ENCODE measurements around the gene ANKS6.

Gene ANKS6

GRCh38 chr9:98732091-98732490, 64.3 kb downstream of the ANKS6 start:
- no peak for DNase-seq

GRCh38 chr9:98730871-98731270, 65.5 kb downstream of the ANKS6 start:
- no peak for DNase-seq

DNA sequence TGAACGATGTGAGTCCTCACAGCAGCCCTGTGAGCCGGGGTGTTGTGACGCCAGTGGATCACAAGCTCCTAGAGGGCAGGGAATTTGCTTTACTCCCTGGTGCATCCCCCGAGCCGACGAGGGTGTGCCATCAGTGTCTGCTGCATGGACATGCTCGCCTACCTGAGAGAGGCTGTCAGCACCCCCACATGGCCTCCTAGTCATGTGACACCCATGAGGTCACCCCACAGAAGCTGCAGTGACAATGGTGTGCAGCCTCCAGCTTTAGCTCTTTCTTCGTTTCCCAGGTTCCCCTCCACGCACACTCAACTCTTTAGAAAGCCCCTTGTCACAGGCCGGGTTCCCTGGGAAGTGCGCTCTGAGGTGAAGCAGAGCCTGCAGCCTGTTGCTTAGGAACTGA, 67.9 kb downstream of the ANKS6 start:
- DNase-seq, result no peak

- DNase-seq, result no peak
Measured at GRCh38 chr9:98727428-98727827, 68.9 kb downstream of the ANKS6 start.

DNA sequence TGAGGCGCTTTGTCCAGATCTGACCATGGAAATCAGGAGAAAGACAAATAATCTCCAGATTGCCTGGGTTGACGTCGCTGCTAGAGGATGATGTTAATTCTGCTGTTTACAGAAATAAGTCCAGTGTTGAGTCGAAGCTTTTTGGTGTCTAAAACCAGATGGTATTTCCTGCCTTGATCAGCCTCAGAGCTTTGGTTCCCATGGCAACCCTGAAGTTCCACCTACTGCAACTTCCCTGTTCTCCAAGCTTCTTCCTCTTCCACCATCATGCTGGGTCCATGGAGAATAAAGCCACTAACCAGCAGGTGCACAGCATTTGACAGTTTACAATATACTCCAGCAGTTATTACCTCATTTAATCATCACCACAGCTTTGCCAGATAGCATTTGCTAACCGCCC, 69.6 kb downstream of the ANKS6 start:
- DNase-seq, result peak; percentile 66 to 79

GRCh38 chr9:98724810-98725530, 71.4 kb downstream of the ANKS6 start:
- DNase-seq, result no peak

DNA sequence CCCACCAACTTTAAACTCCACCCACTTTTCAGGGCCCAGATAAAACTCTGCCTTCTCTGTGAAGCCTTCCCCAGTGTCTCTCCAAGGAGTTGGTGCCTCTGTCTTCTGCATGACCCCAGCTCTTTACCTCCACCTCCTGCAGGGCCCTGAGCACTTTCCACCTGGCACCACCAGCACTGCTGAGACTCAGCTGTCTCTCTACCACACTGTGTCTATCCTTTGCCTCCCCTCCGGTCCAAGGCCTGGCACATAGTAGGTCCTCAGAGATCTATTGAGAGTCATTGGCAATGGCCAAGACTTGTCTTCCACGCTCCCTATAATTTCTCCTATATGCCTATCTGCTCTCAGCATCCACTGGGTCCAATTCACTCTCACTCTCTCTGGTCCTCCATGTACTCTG, 74.7 kb downstream of the ANKS6 start:
- no peak for DNase-seq

- no peak for DNase-seq
Measured at GRCh38 chr9:98720402-98720801, 76.0 kb downstream of the ANKS6 start.

DNA sequence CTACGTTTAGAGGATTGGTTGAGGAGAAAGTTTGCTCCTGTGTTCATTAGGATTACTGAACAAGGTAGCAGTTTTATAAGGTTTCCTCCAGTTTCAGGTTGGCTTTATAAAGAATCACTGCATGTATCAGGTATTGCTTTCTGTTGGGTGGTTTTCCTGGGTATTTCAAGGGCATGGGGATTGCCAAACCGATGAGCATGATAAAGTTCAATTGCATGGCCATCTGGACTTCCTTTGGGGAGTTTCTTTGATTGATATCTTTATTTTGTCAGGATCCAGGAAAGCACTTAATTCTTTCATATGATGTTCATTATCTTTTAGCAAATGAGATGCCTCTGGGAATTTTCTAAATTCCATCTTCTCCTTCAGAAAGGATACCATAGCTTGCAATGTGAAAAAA, 77.3 kb downstream of the ANKS6 start:
- no peak for DNase-seq

DNA sequence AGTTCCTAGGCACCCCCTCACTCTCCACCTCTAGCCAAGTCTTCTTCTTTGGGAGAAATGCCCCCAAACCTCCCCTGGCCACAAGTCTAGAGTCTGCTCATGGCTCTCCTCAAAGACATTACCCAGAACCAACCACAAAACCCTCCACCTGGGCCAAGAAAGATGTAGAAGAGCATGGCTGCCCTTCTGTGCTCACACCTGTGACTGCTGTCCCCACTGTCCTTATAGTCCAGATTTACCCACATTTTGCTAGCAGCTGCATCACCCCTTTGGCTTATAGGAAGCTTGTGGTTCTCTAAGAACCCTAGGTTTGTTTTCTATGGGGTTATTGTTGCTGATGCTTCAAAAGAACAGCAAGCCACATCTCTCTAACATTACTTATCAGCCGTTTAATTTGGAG, 81.5 kb downstream of the ANKS6 start:
- no peak for DNase-seq

- DNase-seq, result no peak
Measured at GRCh38 chr9:98712987-98713386, 83.4 kb downstream of the ANKS6 start.

DNA sequence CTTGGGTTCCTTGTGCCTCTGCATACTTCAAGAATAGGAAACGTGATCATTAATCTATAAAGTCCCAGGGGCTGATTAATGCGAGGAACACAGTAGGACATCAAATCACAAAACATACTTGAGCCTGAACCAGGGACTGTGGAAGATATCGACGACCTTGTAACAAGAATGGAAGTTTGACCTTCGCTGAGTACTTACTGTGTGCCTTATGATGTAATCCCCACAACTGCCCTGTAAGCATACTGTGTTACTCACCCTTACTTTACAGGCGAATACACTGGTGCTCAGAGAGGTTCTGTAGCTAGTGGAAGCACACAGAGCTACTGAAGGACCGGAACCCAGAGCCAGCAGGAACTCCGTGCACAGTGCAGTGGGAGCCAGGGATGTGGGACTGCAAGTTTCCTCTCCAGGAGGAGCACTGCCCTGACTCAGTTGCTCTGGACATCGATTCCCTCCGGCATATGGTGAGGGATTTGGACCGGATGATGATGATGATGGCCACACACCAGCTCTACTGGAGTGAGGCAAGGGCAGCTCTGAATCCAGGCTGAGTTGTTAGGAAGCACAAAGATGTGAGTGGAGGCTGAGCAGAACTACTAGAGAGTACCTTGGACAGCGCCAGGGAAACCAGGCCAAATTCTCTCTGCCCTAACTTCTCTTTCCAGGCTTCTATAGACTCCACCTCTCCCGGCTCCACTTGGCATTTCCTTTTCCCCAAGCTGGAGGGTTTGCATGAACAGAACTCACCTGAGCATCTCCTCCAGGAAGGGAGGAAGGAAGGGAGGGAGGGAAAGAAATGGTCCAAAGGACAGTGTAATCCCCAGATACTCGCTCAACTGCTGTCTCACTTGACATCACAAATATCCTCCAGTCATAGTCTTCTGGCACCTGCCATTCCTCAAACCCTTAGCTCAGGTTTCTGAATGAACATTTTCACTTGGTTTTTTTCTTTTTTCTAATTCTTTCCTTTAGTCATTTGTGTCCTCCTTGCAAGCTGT, 86.1 kb downstream of the ANKS6 start:
- DNase-seq, result peak; percentile 36 to 40

DNA sequence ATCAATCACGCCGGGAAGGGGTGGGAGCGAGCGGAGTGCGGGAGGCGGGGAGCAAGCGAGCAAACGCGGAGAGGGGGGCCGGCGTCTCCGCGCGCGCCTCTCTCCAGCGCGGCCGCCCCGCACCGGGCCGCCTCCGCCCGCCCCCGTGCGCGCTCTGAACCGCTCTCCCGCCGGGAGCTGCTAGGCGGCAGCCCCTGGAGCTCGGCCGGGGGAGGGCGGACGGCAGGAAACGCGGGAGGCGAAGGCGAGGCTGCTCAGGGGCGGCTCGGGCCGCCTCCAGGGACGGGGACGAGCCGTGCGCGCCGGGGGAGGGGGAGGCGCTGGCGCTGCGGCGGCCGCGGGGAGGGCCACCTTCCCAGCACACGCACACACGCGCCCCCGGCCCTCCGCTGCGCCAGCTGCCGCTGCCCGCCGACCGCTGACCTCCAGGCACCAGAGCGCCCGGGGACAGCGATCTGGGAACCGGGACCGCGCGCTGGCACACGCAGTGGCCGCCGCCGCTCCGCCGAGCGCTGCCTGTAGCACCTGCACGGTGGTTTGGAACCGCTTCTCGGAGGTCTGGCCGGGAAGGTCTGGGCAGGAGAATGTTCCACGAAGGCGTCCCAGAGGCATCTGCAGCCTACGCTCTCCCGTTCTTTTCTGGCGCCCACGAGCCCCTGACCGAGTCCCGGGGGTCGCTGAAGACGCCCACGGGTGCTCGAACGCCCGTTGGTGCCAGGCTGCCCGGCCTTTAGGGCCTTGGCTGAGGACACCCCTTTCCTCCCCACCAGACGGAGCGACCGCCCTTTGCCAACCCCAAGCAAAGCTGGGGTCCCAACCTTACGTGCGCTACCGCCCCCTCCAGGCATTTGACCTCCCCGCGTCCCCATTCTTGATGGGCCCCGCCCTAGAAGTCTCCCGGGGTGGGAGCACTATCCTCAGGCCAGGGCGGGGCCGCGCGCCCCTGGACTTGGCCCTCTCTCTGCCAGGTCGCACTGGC, 87.1 kb downstream of the ANKS6 start, which contains the start of gene GABBR2:
Gene GABBR2 (minus strand): TSS at position 3 of the 979 bp plus-strand sequence. CDS start 198 bp downstream, outside the sequence.
- DNase-seq, result no peak

- DNase-seq, result no peak
Measured at GRCh38 chr9:98708103-98708932, 88.0 kb downstream of the ANKS6 start.

DNA sequence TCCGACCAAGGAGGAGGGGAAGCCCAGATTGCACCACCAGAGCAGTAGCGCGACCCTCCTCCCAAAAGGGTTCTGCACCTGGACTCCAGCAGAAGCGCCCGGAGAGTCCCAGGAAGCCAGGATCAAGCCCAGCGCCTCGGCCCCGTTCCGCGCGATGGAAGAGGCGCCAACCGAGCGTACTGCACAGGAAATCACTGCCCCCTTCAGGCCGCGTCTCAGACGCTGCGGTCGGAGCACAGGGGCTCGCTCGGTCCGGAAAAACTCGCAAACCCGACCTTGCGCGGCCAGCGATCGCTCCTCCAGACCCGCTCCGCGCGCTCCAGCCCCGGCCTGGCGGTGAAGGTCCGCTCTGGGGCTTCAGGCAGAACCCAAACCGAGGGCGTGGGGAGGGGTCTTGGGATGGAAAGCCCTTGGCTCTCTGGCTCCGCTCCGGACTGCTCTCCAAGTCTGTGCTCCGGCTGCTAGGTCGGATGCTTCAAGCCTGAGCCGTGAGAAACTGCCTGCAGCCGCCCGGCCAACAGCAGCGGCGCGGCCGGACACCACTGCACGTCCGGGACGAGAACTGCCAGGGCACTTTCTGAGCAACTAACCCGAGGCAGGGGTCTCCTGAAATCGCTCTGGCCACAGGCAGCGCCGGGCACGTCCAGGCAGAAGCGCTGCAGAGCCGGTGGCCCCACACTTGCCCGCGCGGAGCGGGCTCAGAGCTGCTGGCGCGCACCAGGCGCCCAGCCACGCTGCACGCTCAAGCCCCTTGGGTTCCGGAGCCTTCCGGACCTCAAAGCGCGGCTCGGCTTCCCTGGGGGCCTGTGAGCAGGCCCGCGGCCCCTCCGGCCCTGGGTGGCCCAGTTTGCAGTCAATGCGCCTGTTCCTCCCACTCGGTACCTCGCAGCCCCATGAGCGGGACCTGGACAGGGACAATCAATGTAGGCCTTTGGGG, 88.9 kb downstream of the ANKS6 start:
- no peak for DNase-seq

- DNase-seq, result no peak
Measured at GRCh38 chr9:98706651-98707165, 89.6 kb downstream of the ANKS6 start.

GRCh38 chr9:98702835-98703380, 93.4 kb downstream of the ANKS6 start:
- DNase-seq, result no peak

DNA sequence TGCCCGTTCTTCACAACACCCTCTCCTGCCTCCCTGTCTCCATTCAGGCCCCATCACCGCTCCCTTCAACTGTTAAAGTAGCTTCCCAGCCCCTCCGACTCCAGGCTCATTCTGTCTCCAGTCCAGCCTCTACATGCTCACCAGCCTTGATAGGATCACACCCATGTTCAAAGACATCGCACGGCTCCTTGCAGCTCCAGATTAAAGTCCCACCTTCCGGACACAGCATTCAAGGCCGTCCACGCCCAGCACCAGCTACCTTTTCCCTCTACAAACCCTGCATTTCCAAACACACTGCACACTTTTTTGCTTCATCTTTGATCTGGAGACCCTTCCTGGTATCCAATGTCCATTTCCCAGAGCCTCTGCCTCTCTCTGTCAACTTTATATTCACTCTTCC, 94.0 kb downstream of the ANKS6 start:
- DNase-seq, result no peak

- no peak for DNase-seq
Measured at GRCh38 chr9:98701576-98701975, 94.8 kb downstream of the ANKS6 start.

GRCh38 chr9:98700801-98701200, 95.6 kb downstream of the ANKS6 start:
- DNase-seq, result no peak

Measured in Kasumi-1 (cell line).